Measurements from ENCODE around the gene ANKRD16.
"Not testable (repeated sequence)": the region's sequence is repeated elsewhere in the genome, so short reads cannot be mapped to it uniquely, and the experiment has no call there.

The ANKRD16 gene

GRCh38 chr10:5871596-5871995, 18.1 kb downstream of the ANKRD16 start:
- DNase-seq, result no peak

- DNase-seq, result no peak
Measured at GRCh38 chr10:5869156-5869555, 20.5 kb downstream of the ANKRD16 start.

GRCh38 chr10:5868383-5868782, 21.3 kb downstream of the ANKRD16 start:
- DNase-seq, result not testable (repeated sequence)

- DNase-seq, result not testable (repeated sequence)
Measured at GRCh38 chr10:5867091-5867615, 22.5 kb downstream of the ANKRD16 start.

- DNase-seq, result not testable (repeated sequence)
Measured at GRCh38 chr10:5866451-5867081, 23.1 kb downstream of the ANKRD16 start.

- not testable (repeated sequence) for DNase-seq
Measured at GRCh38 chr10:5862981-5863685, 26.6 kb downstream of the ANKRD16 start.

GRCh38 chr10:5862360-5862961, 27.2 kb downstream of the ANKRD16 start:
- DNase-seq, result no peak

GRCh38 chr10:5860066-5860465, 29.6 kb downstream of the ANKRD16 start:
- no peak for DNase-seq

- DNase-seq, result no peak
Measured at GRCh38 chr10:5858811-5859210, 30.9 kb downstream of the ANKRD16 start.

- DNase-seq, result no peak
Measured at GRCh38 chr10:5856701-5857004, 33.0 kb downstream of the ANKRD16 start.

- DNase-seq, result no peak
Measured at GRCh38 chr10:5855979-5856700, 33.6 kb downstream of the ANKRD16 start.

- DNase-seq, result no peak
Measured at GRCh38 chr10:5854131-5854475, 35.6 kb downstream of the ANKRD16 start.

GRCh38 chr10:5846667-5847066, 43.0 kb downstream of the ANKRD16 start:
- DNase-seq, result not testable (repeated sequence)

- no peak for DNase-seq
Measured at GRCh38 chr10:5844345-5845055, 45.2 kb downstream of the ANKRD16 start.

GRCh38 chr10:5843686-5844344, 45.9 kb downstream of the ANKRD16 start:
- no peak for DNase-seq

GRCh38 chr10:5841965-5842364, 47.7 kb downstream of the ANKRD16 start:
- DNase-seq, result no peak

GRCh38 chr10:5840314-5841307, 49.1 kb downstream of the ANKRD16 start:
- no peak for DNase-seq

- DNase-seq, result not testable (repeated sequence)
Measured at GRCh38 chr10:5836181-5836580, 53.5 kb downstream of the ANKRD16 start.

- no peak for DNase-seq
Measured at GRCh38 chr10:5835446-5836095, 54.1 kb downstream of the ANKRD16 start.

- no peak for DNase-seq
Measured at GRCh38 chr10:5833814-5834213, 55.9 kb downstream of the ANKRD16 start.

- DNase-seq, result no peak
Measured at GRCh38 chr10:5832946-5833345, 56.7 kb downstream of the ANKRD16 start.

All from KG1 (cell line).